Stromal cell of bone marrow (primary cell): ENCODE data around the gene PPP4R3A.
A peak's percentile ranks its signal among the peaks of the same experiment; 100 is the strongest.
"Not testable (repeated sequence)": the region's sequence is repeated elsewhere in the genome, so short reads cannot be mapped to it uniquely, and the experiment has no call there.

Experiments
- DNase-seq: peaks from one replicate; pipeline ENCODE4 v3.0.0-alpha.2; 2012; ENCODE audit warnings: low read depth

Gene PPP4R3A

GRCh38 chr14:91510171-91511042, at the start of gene PPP4R3A:
Gene PPP4R3A (minus strand): TSS chr14:91510310. CDS start chr14:91509647, 663 bp downstream.
- peak; percentile 94 for DNase-seq

DNA sequence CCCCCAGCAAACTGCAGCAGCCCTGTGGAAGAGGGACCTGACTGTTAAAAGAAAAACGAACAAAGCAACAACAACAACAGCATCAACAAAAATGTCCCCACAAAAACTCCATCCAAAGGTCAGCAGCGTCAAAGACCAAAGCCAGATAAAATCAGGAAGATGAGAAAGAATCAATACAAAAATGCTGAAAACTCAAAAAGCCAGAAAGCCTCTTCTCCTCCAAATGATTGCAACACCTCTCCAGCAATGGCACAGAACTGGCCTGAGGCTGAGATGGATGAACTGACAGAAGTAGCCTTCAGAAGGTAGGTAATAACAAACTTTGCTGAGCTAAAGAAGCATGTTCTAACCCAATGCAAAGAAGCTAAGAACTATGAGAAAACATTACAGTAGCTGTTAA, 45.4 kb upstream of the PPP4R3A start:
- no peak for DNase-seq

GRCh38 chr14:91554535-91555332, 44.6 kb upstream of the PPP4R3A start:
- DNase-seq: no peak

DNA sequence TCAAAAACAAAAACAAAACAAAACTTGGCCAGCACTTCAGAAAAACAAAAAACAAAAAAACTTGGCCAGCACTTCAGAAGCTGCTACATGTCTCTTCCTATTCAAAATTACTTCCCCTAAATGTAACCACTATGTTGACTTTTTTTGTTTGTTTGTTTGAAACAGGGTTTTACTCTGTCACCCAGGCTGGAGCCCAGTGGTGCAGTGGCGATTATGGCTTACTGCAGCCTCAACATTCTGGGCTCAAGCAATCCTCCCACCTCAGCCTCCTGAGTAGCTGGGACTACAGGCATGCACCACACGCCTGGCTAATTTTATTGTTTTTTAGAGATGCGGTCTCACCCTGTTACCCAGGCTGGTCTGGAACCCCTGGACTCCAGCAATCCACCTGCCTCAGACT, 38.0 kb upstream of the PPP4R3A start:
- DNase-seq: no peak

- no peak for DNase-seq
Measured at GRCh38 chr14:91545946-91546716, 36.0 kb upstream of the PPP4R3A start.

DNA sequence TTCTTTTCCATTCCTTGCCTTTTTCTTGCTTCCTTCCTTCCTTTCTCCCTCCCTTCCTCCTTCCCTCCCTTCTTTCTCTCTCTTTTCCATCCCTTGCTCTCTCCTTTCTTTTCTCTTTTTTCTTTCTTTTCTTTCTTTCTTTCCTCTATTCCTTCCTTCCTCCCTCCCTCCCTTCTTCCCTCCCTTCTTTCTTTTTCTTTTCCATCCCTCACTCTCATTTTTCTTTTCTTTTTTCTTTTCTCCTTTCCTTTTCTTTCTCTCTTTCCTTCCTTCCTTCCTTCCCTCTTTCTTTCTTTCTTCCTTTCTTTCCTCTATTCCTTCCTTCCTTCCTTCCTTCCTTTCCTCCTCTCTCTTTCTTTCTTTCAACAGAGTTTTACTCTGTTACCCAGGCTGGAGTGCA, 35.1 kb upstream of the PPP4R3A start:
- no peak for DNase-seq

DNA sequence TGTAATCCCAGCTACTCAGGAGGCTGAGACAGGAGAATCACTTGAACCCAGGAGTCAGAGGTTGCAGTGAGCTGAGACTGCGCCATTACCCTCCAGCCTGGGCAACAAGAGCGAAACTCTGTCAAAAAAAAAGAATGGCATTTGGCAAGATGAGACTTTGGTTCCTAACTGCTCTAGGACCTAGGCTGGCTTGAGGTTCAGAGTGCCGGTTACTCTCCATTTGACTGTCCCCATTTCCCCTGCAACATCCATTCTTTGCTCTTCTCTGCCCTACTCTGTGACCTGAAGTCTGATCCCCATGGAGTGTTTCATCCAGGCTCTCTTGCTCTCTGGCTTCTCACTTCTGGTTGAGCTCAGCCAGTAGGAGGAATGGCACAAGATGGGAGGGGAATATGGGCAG, 26.2 kb upstream of the PPP4R3A start:
- DNase-seq: no peak

GRCh38 chr14:91534059-91534458, 23.9 kb upstream of the PPP4R3A start:
- DNase-seq: not testable (repeated sequence)

DNA sequence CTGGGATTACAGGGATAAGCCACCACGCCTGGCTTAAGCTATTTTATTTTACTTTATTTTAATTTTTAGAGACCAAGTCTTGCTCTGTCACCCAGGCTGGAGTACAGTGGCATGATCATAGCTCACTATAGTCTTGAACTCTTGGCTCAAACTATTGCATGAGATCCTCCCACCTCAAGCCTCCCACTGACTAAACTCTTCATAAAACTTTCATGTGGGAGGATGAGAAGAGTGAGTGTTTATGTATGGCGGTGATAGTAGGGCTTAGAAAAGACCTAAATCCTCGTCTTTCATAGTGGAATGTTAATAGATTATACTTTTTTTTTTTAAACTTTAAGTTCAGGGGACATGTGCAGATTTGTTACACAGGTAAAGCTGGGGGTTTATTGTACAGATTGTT, 23.5 kb upstream of the PPP4R3A start:
- DNase-seq: no peak

DNA sequence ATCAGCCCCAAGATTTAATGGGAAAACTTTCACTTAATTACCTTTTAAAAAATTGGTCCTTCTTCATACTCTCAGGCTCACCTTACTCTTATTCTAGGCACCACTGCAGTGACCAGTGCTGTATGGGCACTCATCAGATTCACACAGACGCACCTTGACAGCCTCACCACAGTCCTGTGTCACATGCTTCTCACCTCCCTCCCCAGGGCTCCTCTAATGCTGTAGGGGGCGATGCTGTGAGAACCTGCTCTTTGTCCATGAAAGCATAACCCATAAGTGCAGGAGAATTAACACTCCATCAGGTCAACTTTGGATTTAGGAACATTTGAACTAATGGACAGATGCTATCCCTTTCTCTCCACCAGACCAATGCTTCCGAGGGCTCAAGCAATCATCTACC, 13.9 kb upstream of the PPP4R3A start:
- DNase-seq: no peak

DNA sequence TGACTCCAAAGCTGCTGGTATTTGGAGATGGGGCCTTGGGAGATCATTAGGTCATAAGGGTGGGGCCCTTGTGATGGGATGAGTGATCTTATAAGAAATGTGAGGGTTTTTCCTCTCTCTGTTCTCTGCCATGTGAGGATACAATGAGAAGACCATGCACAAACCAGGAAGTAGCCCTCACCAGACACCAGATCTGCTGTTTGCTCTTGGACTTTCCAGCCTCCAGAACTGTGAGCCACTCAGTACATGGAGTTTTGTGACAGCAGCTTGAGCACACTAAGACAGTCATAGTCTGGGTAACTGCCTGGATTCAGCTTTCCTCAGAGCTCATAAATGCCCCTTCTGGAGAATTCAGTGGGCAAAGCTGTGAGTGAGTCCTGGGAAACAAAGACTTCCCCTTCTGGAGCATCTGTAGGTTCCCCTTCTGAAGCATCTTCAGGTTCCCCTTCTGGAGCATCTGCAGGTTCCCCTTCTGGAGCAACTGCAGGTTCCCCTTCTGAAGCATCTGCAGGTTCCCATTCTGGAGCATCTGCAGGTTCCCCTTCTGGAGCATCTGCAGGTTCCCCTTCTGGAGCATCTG, 11.0 kb upstream of the PPP4R3A start:
- no peak for DNase-seq

GRCh38 chr14:91520138-91520537, 10.0 kb upstream of the PPP4R3A start:
- no peak for DNase-seq

DNA sequence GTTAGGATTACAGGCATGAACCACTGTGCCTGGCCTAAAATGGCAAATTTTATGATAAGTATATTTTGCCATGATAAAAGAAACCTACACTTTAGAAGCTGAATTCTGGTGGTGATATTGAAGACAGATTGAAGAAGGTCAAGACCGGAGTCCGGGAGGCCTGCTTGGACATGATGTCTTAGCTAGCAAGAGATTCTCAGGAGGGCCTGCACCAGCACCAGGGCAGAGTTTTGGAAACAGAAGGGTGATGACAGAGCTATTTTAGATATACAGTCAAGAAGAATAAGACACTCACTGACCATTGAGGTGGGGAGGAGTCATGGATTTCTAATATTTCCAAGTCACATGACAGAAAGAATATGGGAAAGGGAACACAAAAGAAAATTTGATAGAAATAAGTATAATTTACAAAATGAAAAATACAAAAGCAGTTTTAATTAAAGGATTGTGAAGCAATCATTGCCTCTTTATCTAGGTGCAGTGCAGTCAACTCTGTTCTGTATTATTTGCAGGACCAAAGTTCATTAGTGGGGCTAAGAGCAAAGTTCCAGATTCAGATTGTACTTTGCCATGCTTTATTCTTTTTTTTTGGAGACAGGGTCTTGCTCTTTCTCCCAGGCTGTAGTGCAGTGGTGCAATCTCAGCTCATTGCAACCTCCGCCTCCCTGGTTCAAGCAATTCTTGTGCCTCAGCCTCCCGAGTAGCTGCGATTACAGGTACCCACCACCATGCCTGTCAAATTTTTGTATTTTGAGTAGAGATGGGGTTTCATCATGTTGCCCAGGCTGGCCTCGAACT, 9.3 kb upstream of the PPP4R3A start:
- DNase-seq: no peak

GRCh38 chr14:91516663-91517388, 6.7 kb upstream of the PPP4R3A start:
- DNase-seq: no peak

GRCh38 chr14:91515979-91516378, 5.9 kb upstream of the PPP4R3A start:
- no peak for DNase-seq

DNA sequence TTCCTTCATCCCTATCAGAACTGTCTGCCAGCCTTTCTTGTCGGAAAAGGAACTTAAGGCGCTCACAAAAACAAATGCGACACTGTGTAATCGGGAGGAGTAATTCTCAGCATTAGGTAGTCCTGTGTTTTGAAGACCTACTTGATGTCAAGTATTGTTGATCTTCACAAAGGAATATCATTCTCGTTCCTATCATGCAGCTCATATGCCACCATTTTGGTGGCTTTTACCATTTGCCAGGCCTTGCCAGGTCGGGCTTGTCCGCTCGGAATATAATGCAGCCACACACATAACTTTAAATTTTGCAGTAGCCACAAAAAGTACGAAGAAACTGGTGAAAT, 903 bp upstream of the PPP4R3A start:
- DNase-seq: no peak

DNA sequence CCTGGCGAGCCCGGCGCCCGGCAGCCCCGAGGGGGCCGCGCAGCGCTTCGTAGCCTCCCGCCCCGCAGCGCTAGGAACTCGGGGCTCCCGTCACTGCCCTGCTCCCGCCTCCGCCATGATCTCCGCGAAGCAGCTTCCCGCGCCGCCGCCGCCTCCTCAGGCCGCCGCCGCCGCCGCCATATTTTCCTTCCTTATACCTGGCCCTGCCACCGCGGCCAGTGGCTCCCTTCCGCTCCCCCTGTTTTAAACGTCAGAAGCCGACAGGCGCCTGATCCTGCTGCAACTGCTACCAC, 286 bp downstream of the PPP4R3A start:
- no peak for DNase-seq

- no peak for DNase-seq
Measured at GRCh38 chr14:91509083-91509877, 830 bp downstream of the PPP4R3A start.

- no peak for DNase-seq
Measured at GRCh38 chr14:91508105-91508504, 2.0 kb downstream of the PPP4R3A start.

GRCh38 chr14:91506226-91506625, 3.9 kb downstream of the PPP4R3A start:
- no peak for DNase-seq
